22Rv1 (cell line): ENCODE data around the gene ZNF320.
A peak's percentile ranks its signal among the peaks of the same experiment; 100 is the strongest.
"Not testable (repeated sequence)": the region's sequence is repeated elsewhere in the genome, so short reads cannot be mapped to it uniquely, and the experiment has no call there.

Source experiments
- H3K27ac ChIP-seq: fragments of 450-650 bp; 2 replicates; pipeline ENCODE4 v1.5.1; 2017
- ZFX ChIP-seq: fragments of 450-650 bp; IDR thresholded peaks from 2 replicates; pipeline ENCODE4 v1.6.1; 2017; ENCODE audit warnings: antibody characterized with exemption, borderline replicate concordance
- TF ChIP-seq, protein P1 (sequence below): fragments of 450-650 bp; IDR thresholded peaks from 2 replicates; pipeline ENCODE4 v1.5.1; 2017; ENCODE audit warnings: mild to moderate bottlenecking

The ZNF320 gene

DNA sequence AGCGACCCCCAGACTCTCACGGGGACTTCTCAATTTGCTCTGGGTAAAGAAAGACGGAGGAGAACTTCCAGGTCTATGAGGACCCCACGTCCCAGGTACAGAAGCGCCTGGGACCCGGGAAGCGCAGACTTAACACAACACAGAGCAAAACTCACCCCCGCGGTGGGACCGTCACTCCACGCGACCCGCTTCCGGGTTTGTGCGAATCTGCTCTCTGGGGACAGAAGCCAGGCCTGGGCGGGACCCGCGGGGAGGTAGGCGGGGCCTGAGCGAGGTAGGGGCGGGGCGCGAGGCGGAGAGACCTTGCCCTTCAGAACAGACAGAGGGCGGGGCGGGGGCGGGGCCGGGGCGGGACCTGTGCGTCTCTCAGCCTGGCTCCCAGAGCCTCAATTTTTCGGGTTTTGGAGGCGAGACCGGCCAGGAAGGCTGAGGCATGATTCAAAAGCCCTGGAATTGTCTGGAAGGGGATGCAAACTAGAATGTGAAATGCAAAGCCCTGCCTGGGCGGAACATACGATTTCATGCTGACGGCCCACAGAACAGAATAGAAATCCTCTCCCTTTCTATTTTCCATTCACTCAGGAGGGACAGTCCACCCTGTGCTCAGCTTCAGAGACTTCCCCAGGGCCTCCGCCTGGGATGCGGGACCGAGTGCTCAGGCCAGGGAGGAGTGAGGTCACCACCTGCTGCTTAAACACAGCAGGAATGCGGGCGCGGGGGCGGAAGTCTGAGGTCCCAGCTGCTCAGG, 45.1 kb upstream of the ZNF320 start:
- peak overlapping the region; percentile 71 for H3K27ac ChIP-seq

DNA sequence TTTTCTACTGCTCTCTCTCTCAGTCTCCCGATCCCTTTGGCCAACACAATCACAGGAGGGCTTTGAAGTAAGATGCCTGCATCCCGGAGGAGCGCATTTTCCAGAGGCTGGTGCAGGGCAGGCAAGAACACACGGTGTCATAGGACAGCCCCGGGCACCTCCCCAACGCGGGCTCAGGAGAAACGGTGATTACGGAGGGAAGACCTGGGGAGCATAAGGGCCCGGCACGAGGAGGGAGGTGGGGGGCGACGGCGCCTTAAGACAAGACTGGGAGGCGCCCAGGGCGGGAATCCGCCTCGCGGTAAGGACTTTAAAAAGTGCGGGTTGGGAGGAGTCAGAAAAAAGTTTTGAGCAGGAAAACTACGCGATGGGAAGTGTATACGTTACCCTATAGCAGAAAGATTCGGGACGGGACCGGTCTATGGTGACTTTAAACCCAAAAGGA, 44.5 kb upstream of the ZNF320 start:
- H3K27ac ChIP-seq = peak overlapping the region; percentile 71
- no peak for TF ChIP-seq ZFX
- TF ChIP-seq, protein P1, sequence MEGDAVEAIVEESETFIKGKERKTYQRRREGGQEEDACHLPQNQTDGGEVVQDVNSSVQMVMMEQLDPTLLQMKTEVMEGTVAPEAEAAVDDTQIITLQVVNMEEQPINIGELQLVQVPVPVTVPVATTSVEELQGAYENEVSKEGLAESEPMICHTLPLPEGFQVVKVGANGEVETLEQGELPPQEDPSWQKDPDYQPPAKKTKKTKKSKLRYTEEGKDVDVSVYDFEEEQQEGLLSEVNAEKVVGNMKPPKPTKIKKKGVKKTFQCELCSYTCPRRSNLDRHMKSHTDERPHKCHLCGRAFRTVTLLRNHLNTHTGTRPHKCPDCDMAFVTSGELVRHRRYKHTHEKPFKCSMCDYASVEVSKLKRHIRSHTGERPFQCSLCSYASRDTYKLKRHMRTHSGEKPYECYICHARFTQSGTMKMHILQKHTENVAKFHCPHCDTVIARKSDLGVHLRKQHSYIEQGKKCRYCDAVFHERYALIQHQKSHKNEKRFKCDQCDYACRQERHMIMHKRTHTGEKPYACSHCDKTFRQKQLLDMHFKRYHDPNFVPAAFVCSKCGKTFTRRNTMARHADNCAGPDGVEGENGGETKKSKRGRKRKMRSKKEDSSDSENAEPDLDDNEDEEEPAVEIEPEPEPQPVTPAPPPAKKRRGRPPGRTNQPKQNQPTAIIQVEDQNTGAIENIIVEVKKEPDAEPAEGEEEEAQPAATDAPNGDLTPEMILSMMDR = no peak

More for the DNA sequence above, 45.1 kb upstream of the ZNF320 start:
- TF ChIP-seq, protein P1 = no peak
- no peak for TF ChIP-seq ZFX

DNA sequence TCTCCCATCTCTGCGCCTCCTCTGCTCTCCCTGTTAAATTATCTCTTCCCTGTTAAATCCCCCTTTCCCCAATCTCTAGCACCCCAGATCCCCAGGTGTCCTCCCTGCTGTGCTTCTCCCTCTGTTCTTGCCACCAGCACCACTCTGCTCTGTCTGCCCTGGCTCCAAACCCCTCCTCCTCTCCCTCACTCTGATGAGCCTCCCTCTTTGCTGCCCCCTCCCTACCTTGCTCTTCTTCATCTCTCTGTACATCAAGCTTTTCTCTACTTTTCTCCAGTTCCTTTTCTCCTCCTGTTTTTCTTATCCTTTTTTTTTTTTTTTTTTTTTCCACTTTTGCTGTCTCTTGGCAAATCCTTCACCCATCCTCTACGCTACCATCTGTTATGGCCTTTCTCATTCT, 44.1 kb upstream of the ZNF320 start:
- H3K27ac ChIP-seq = peak overlapping the region; percentile 71

DNA sequence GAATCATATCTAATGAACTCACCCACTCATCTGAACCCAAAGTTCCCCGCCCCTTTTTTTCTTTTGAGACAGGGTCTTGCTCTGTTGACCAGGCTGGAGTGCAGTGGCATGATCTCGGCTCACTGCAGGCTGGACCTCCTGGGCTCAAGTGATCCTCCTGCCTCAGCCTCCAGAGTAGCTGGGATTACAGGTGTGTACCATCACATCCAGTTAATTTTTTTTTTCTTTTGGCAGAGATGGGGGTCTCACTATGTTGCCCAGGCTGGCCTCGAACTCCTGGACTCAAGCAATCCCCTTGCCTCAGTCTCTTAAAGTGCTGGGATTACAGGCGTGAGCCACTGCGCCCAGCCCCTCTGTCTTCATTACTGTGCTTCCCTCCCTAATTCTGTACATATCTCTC, 43.5 kb upstream of the ZNF320 start:
- not testable (repeated sequence) for H3K27ac ChIP-seq

DNA sequence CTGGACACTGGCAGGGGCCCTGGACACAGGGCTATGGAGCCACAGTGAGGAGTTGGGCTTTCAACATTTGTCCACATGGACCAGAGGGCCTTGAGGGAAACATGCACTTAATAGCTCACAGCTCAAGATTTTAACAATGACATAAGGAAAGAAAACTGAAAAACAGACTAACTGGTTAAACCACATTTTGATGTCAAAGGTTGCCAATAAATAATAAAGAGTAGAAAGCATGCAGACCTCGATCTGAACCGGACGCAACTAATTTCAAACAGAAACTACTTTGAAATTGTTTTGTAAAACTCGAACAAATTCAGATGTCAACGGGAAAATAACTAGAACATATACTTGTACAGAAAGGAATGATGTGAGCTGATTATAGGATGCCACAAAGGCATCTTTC, 41.3 kb upstream of the ZNF320 start:
- peak overlapping the region; percentile 85 for H3K27ac ChIP-seq
- TF ChIP-seq ZFX = no peak
- TF ChIP-seq, protein P1 = no peak

DNA sequence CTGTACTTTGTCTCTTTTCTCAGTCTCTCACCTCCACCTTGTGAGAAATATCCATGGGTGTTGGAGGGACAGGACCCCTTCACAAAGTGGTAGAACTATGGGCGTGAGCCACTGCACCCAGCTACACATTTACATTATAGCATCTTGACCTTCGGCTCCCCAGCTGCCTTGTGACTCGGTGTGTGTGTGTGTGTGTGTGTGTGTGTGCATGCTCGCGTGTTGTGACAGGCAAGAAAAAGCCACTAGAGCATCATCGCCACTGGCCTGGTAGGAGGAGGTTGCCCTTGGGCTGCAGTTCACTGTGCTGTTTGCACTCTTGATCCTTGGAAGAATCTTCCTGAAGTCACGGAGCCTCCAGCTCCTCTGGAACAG, 39.5 kb upstream of the ZNF320 start:
- peak overlapping the region; percentile 85 for H3K27ac ChIP-seq
- no peak for TF ChIP-seq ZFX
- TF ChIP-seq, protein P1 = no peak

DNA sequence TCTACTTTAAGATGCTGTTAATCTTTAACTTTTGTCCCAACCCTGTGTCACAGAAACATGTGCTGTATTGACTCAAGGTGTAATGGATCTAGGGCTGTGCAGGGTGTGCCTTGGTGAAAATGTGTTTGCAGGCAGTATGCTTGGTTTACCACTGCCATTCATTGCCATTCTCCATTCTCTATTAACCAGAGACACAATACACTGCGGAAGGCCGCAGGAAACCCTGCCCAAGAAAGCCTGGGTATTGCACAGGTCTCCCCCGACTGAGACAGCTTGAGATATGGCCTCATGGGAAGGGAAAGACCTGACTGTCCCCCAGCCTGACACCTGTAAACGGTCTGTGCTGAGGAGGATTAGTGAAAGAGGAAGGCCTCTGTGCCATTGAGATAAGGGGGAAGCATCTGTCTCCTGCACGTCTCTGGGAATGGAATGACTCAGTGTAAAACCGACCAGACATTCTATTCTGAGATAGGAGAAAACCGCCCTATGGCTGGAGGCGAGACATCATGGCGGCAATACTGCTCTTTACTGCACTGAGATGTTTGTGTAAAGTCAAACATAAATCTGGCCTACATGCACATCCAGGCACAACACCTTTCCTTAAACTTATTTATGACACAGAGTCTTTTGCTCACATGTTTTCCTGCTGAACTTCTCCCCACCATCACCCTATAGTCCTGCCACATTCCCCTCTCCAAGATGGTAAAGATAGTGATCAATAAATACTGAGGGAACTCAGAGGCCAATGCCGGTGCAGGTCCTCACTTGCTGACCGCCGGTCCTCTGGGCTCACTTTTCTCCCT, 38.9 kb upstream of the ZNF320 start:
- peak overlapping the region; percentile 85 for H3K27ac ChIP-seq
- TF ChIP-seq, protein P1 = no peak
- TF ChIP-seq ZFX = no peak

DNA sequence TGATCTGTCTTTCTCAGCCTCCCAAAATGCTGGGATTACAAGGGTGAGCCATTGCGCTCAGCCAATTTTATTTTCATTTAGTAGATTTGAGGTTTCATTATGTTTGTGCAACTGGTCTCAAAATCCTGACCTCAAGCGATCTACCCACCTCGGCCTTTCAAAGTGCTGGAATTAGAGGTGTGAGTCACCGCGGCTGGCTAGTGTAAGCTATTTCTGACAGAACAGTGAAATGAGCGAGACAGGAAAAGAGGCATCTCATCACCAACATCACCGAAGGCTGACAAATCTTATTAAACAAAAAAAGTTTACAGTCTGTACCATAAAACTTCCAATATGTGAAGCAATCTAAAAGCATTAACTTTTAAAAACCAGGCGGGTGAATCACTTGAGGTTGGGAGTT, 38.0 kb upstream of the ZNF320 start:
- peak overlapping the region; percentile 85 for H3K27ac ChIP-seq
- TF ChIP-seq, protein P1 = no peak
- TF ChIP-seq ZFX = no peak

DNA sequence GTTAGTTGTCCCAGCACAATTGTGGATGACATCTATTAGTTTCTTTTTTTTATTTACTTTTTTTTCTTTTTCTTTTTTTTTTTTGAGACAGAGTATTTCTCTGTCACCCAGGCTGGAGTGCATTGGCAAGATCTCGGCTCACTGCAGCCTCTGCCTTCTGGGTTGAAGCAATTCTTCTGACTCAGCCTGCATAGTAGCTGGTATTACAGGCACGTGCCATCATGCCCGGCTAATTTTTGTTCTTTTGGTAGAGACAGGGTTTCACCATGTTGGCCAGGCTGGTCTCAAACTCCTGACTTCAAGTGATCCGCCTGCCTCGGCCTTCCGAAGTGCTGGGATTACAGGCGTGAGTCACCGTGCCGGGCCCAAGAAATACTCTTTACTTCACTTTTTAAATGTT, 27.2 kb upstream of the ZNF320 start:
- peak overlapping the region; percentile 98 for H3K27ac ChIP-seq
